Hepatocyte (in vitro differentiated cells): Measurements from ENCODE around the gene POU2F1.

Experiments used
- EZH2 ChIP-seq: fragments of 200-600 bp; sonication (generic); IDR thresholded peaks from 2 replicates; pipeline ENCODE4 v1.6.1; 2016; ENCODE audit warnings: antibody characterized with exemption, mild to moderate bottlenecking, borderline replicate concordance
- EZH2phosphoT487 ChIP-seq: fragments of 200-600 bp; sonication (generic); IDR thresholded peaks from one replicate; pipeline ENCODE4 v1.6.1; 2018; ENCODE audit warnings: antibody characterized with exemption, mild to moderate bottlenecking, low read depth, moderate library complexity; ENCODE audit not compliant: unreplicated experiment, severe bottlenecking
- TF ChIP-seq, protein P1 (sequence below): fragments of 200-600 bp; sonication (generic); IDR thresholded peaks from 2 replicates; pipeline ENCODE4 v1.5.1; 2016; ENCODE audit warnings: antibody characterized with exemption, mild to moderate bottlenecking; ENCODE audit not compliant: poor library complexity

DNA sequence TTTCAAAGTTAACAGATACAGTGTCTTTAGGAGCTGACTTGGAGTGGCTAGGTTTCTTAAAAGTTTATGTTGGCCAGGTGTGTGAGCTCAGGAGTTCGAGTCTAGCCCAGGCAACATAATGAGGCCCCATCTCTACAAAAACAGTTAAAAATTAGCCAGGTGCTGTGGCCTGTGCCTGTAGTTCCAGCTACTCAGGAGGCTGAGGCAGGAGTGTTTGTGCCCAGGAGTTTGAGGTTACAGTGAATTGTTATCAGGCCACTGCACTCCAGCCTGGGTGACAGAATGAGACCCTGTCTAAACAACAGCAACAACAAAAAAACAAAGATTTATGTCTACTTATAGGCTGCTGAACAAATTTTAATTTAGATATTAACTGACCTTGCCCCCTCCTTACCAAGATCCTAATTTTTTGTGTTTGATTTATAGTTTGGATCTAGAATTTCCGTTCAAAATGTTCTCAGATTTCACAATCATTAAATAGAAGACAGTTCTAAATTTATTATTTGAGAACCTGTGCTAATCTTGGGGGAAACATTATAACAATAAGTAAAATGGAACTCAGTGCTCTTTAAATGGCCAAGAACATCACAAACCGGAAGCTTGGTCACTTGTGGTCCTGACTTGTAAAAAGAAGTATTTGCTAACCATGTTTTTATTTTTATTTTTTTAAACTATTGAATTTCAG, 67.8 kb downstream of the POU2F1 start:
- TF ChIP-seq EZH2, result no peak
- TF ChIP-seq, protein P1, sequence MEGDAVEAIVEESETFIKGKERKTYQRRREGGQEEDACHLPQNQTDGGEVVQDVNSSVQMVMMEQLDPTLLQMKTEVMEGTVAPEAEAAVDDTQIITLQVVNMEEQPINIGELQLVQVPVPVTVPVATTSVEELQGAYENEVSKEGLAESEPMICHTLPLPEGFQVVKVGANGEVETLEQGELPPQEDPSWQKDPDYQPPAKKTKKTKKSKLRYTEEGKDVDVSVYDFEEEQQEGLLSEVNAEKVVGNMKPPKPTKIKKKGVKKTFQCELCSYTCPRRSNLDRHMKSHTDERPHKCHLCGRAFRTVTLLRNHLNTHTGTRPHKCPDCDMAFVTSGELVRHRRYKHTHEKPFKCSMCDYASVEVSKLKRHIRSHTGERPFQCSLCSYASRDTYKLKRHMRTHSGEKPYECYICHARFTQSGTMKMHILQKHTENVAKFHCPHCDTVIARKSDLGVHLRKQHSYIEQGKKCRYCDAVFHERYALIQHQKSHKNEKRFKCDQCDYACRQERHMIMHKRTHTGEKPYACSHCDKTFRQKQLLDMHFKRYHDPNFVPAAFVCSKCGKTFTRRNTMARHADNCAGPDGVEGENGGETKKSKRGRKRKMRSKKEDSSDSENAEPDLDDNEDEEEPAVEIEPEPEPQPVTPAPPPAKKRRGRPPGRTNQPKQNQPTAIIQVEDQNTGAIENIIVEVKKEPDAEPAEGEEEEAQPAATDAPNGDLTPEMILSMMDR, result no peak
- no peak for TF ChIP-seq EZH2phosphoT487
